ENCODE results near the gene WBP2. TPM values are rescaled to one million over a fixed set of nuclear protein-coding genes. Genes with fewer than 3 reads are reported as not detected.

WBP2 gene
- total RNA-seq, 1 experiment from 2014 or later, result 132 TPM

- Histone ChIP-seq H3K4me3 (replicated peaks in 1 of 2; ENCODE audit: low read depth in 1 of 2, low read length in 2 of 2) (no peak overlapping the region), H3K9me2 (ENCODE audit: insufficient read depth) (no peaks in the 10 kb centered on the region), H3K79me2 (ENCODE audit: insufficient read depth, low read length) (no peaks in the 10 kb centered on the region), H3K4me1 (ENCODE audit: control insufficient read depth in 1 of 2, insufficient read depth in 2 of 2, low read length in 2 of 2) (0 out of 4 replicates have a peak, but pooled peaks cover 0 to 3% of the 10 kb centered on the region in 2 experiments), H3K36me3 (ENCODE audit: control insufficient read depth in 1 of 2, insufficient read depth in 2 of 2, low read length in 2 of 2) (peaks cover 18 to 29% of the 10 kb centered on the region in 2 experiments; a peak in 3 of 4 replicates), H3K27ac (ENCODE audit: low read depth, low read length) (no peak overlapping the region), H3K4me2 (ENCODE audit: low read length) (no peak overlapping the region), H3K9me3 (ENCODE audit: control insufficient read depth in 1 of 2, insufficient read depth in 1 of 2, low read depth in 1 of 2, low read length in 2 of 2) (no peaks in the 10 kb centered on the region), H4K20me1 (ENCODE audit: insufficient read depth) (no peaks in the 10 kb centered on the region), H3K27me3 (ENCODE audit: insufficient read depth, low read length) (no peaks in the 10 kb centered on the region), H3K9ac (ENCODE audit: low read length) (no peak overlapping the region), H2AFZ (ENCODE audit: low read depth, low read length, poor library complexity, severe bottlenecking) (no peak overlapping the region)
- POLR2A ChIA-PET, result no interaction called here
- intact Hi-C loops (cut with micrococcal nuclease), result no loop called here
- RAD21 ChIA-PET (ENCODE audit: low non-redundant PET in 1 of 2, low total read pairs in 2 of 2, uncharacterized antibody in 2 of 2, unreplicated experiment in 2 of 2), result no interaction called here
- CTCF ChIA-PET, result no interaction called here
- DNase-seq (ENCODE audit: low read depth, low spot score) (no peak), ATAC-seq (no peak)
- TF ChIP-seq POLR2AphosphoS5 (IDR thresholded peaks at IDR 0.05; ENCODE audit: low read depth, low read length), result no peak
- no peak for TF ChIP-seq ELF1 (IDR thresholded peaks at IDR 0.05; ENCODE audit: borderline replicate concordance, low read depth)
- no peak for TF ChIP-seq CTCF (IDR thresholded peaks at IDR 0.05 in 2 of 3, conservative IDR thresholded peaks at IDR 0.05 in 1 of 3; ENCODE audit: borderline replicate concordance in 1 of 3, insufficient read depth in 1 of 3, low read depth in 2 of 3, low read length in 2 of 3)
- TF ChIP-seq REST (IDR thresholded peaks at IDR 0.05; ENCODE audit: low read depth), result no peak
- no peak for TF ChIP-seq RAD21 (IDR thresholded peaks at IDR 0.05; ENCODE audit: low read depth)
- TF ChIP-seq ATF3 (IDR thresholded peaks at IDR 0.05), result no peak
- no peak for TF ChIP-seq CBX3 (IDR thresholded peaks at IDR 0.05; ENCODE audit: low read depth)
- no peak for TF ChIP-seq JUND (IDR thresholded peaks at IDR 0.05)
- TF ChIP-seq SIN3A (IDR thresholded peaks at IDR 0.05; ENCODE audit: low read depth), result no peak
- no peak for TF ChIP-seq EGR1 (IDR thresholded peaks at IDR 0.05; ENCODE audit: low read depth)
- TF ChIP-seq EZH2phosphoT487 (IDR thresholded peaks at IDR 0.05; ENCODE audit: borderline replicate concordance), result no peak
- TF ChIP-seq SP1 (IDR thresholded peaks at IDR 0.05; ENCODE audit: low read depth), result no peak
- no TSS peak for BruUV-seq (replicated peaks)
Measured at GRCh38 chr17:75822800-75823166, 32.4 kb downstream of the WBP2 start.

All from HCT116 (cell line).